HPDE6-E6E7 (cell line): ENCODE results near the gene MYD88.
A peak's percentile ranks its signal among the peaks of the same experiment; 100 is the strongest.
"Not testable (repeated sequence)": the region's sequence is repeated elsewhere in the genome, so short reads cannot be mapped to it uniquely, and the experiment has no call there.

Experiments used
- DNase-seq: peaks from one replicate; pipeline ENCODE4 v3.0.0; 2011; ENCODE audit warnings: missing footprints; ENCODE audit errors: extremely low spot score

The MYD88 gene

GRCh38 chr3:38126121-38126892 lies 12.2 kb upstream of the MYD88 start:
- no peak for DNase-seq

- DNase-seq, result no peak
Measured at GRCh38 chr3:38127611-38128302, 10.7 kb upstream of the MYD88 start.

GRCh38 chr3:38128303-38128655 lies 10.2 kb upstream of the MYD88 start:
- no peak for DNase-seq

- no peak for DNase-seq
Measured at GRCh38 chr3:38129058-38129457, 9.4 kb upstream of the MYD88 start.

GRCh38 chr3:38130631-38131065 lies 7.8 kb upstream of the MYD88 start:
- no peak for DNase-seq

- no peak for DNase-seq
Measured at GRCh38 chr3:38131621-38132369, 6.7 kb upstream of the MYD88 start.

GRCh38 chr3:38133209-38133556 lies 5.3 kb upstream of the MYD88 start:
- no peak for DNase-seq

GRCh38 chr3:38133557-38134405 lies 4.7 kb upstream of the MYD88 start:
- DNase-seq, result no peak

GRCh38 chr3:38134517-38135143 lies 3.8 kb upstream of the MYD88 start:
- DNase-seq, result not testable (repeated sequence)

- DNase-seq, result not testable (repeated sequence)
Measured at GRCh38 chr3:38135621-38136277, 2.7 kb upstream of the MYD88 start.

- no peak for DNase-seq
Measured at GRCh38 chr3:38136393-38136776, 2.1 kb upstream of the MYD88 start.

- peak; percentile 76 for DNase-seq
Measured at GRCh38 chr3:38136777-38137614, 1.5 kb upstream of the MYD88 start, which contains the start of gene ACAA1. TSS of gene ACAA1 (minus strand) at chr3:38137127. CDS start at chr3:38137035, 92 bp downstream.

- no peak for DNase-seq
Measured at GRCh38 chr3:38137615-38138348, 679 bp upstream of the MYD88 start.

- no peak for DNase-seq
Measured at GRCh38 chr3:38139191-38139590, 730 bp downstream of the MYD88 start.

GRCh38 chr3:38139652-38140051 lies 1.2 kb downstream of the MYD88 start:
- DNase-seq, result no peak

GRCh38 chr3:38140326-38141172 lies 2.1 kb downstream of the MYD88 start:
- DNase-seq, result no peak

- no peak for DNase-seq
Measured at GRCh38 chr3:38141173-38141951, 2.9 kb downstream of the MYD88 start.
